AG04450 (cell line): ENCODE measurements around the gene KCNJ12. TPM values are rescaled to one million over a fixed set of nuclear protein-coding genes. Genes with fewer than 3 reads are reported as not detected.
"Not testable (repeated sequence)": the region's sequence is repeated elsewhere in the genome, so short reads cannot be mapped to it uniquely, and the experiment has no call there.

Source experiments
- CTCF ChIA-PET: fragments of 300-600, 350-600 bp; formaldehyde crosslinking; extraction: SDS; loops from one replicate; lab custom pipeline; 2022; ENCODE audit warnings: antibody characterized with exemption, inconsistent platforms; lab: Charles Lee
- POLR2A ChIA-PET: fragments of 350-600 bp; formaldehyde crosslinking; extraction: SDS; loops from one replicate; lab custom pipeline; 2021; ENCODE audit warnings: antibody characterized with exemption, inconsistent platforms; lab: Yijun Ruan, JAX
- DNase-seq: peaks from one replicate; pipeline ENCODE4 v3.0.0-alpha.2; 2011; ENCODE audit warnings: low read depth, low spot score
- H3K27ac ChIP-seq: one replicate; pipeline ENCODE4 v1.5.1; 2012; ENCODE audit warnings: low read depth, low read length, control low read depth
- H3K27me3 ChIP-seq: one replicate; pipeline ENCODE4 v1.6.0; 2012; ENCODE audit warnings: low read length; ENCODE audit not compliant: control insufficient read depth, insufficient read depth
- H3K4me3 ChIP-seq: 2 replicates; pipeline ENCODE4 v1.5.1; 2011; ENCODE audit warnings: mild to moderate bottlenecking, low read depth, low read length, control low read depth
- H3K9me3 ChIP-seq: 2 replicates; pipeline ENCODE4 v1.5.1; 2012; ENCODE audit warnings: low read length; ENCODE audit not compliant: control insufficient read depth, insufficient read depth
- polyA plus RNA-seq: library from polyadenylated mRNA; depleted of rRNA; stranded (reverse); fragments of >200 nt; gene quantifications from 2 replicates; pipeline ENCODE4 v1.2.3, GENCODE V29; 2011
- TF ChIP-seq, protein P1 (sequence below): IDR thresholded peaks from 2 replicates; pipeline ENCODE4 v1.5.1; 2011; ENCODE audit warnings: low read depth, low read length, control low read depth, inconsistent platforms

KCNJ12 gene
- polyA plus RNA-seq, 1 experiment = 0.02 TPM

DNA sequence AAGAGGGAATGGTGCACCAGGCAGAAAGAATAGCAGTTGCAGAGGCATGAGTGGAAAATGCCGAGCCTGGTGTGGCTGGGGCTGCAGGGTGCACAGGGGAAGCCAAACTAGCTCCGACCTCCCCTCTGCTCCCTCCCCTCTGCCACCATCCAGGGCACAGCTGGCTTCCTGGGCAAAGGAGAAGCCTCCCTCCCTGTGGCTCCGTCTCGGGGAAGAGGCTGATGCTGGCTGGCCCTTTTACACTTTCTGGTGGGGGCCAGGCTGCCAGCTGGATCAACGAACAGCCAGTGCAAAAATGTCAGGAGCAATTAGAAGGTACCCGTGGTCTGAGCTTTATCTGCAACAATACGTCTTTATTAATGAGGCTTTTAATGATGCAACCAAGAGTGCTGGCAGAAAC lies 37.1 kb upstream of the KCNJ12 start:
- TF ChIP-seq, protein P1, sequence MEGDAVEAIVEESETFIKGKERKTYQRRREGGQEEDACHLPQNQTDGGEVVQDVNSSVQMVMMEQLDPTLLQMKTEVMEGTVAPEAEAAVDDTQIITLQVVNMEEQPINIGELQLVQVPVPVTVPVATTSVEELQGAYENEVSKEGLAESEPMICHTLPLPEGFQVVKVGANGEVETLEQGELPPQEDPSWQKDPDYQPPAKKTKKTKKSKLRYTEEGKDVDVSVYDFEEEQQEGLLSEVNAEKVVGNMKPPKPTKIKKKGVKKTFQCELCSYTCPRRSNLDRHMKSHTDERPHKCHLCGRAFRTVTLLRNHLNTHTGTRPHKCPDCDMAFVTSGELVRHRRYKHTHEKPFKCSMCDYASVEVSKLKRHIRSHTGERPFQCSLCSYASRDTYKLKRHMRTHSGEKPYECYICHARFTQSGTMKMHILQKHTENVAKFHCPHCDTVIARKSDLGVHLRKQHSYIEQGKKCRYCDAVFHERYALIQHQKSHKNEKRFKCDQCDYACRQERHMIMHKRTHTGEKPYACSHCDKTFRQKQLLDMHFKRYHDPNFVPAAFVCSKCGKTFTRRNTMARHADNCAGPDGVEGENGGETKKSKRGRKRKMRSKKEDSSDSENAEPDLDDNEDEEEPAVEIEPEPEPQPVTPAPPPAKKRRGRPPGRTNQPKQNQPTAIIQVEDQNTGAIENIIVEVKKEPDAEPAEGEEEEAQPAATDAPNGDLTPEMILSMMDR = no peak
- ChIA-PET POLR2A (no interaction called here), CTCF (no interaction called here)
- Histone ChIP-seq H3K27ac (no peak overlapping the region), H3K27me3 (no peaks in the 10 kb centered on the region), H3K9me3 (peaks cover 10% of the 10 kb centered on the region), H3K4me3 (no peak overlapping the region)
- DNase-seq = no peak

DNA sequence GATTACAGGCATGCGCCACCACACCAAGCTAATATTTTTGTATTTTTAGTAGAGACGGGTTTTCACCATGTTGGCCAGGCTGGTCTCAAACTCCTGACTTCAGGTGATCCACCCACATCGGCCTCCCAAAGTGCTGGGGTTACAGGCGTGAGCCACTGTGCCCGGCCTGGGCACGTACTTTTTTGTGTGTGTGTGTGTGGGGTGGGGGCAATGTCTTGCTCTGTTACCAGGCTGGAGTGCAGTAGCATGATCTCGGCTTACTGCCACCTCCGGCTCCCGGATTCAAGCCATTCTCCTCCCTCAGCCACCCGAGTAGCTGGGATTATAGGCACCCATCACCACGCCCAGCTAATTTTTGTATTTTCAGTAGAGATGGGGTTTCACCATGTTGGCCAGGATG lies 36.6 kb upstream of the KCNJ12 start:
- H3K27me3 ChIP-seq, H3K27ac ChIP-seq, CTCF ChIA-PET, POLR2A ChIA-PET, H3K4me3 ChIP-seq, DNase-seq: not testable (repeated sequence)
- peaks cover 10% of the 10 kb centered on the region for H3K9me3 ChIP-seq

DNA sequence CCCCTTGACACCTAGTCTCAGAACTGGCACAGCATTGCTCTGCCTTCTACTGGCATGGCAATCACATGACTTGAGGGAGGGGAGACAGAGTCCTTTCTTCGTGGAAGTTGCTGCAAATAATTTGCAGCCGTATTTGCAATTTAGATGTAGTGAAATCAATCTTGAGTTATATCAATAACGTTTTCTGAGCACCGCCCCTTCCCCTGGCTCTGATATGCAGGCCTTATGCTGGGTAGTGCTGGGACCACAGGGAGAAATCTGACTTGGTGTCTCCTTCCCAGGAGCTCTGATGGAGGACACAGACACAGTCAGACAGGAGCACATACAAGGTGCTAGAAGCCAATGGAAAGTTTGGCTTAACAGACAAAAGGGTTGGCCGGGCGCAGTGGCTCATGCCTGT lies 35.8 kb upstream of the KCNJ12 start:
- POLR2A ChIA-PET, H3K4me3 ChIP-seq, H3K27ac ChIP-seq, DNase-seq, H3K27me3 ChIP-seq, CTCF ChIA-PET: not testable (repeated sequence)
- H3K9me3 ChIP-seq = peaks cover 16% of the 10 kb centered on the region

DNA sequence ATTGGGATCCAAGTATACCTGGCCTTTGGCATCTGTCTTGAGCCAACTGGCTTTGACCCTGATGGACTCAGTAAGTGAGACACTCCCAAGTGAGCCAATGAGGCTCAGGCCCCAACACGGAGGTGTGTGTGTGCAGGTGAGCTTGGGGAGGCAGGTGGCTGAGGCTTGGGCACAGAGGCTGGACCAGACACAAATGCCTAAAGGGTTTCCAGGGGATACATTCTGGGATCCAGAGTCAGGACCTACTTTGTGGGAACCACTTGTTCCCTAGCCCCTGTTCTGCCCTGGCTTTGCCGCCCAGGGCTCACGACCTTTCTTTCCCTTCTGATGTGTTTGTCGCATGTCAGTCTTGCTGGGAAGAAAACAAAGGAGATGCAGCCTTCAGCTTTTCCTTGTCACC lies 34.9 kb upstream of the KCNJ12 start:
- H3K4me3 ChIP-seq, H3K27me3 ChIP-seq, POLR2A ChIA-PET, DNase-seq, H3K27ac ChIP-seq, CTCF ChIA-PET: not testable (repeated sequence)
- H3K9me3 ChIP-seq = peaks cover 16% of the 10 kb centered on the region

DNA sequence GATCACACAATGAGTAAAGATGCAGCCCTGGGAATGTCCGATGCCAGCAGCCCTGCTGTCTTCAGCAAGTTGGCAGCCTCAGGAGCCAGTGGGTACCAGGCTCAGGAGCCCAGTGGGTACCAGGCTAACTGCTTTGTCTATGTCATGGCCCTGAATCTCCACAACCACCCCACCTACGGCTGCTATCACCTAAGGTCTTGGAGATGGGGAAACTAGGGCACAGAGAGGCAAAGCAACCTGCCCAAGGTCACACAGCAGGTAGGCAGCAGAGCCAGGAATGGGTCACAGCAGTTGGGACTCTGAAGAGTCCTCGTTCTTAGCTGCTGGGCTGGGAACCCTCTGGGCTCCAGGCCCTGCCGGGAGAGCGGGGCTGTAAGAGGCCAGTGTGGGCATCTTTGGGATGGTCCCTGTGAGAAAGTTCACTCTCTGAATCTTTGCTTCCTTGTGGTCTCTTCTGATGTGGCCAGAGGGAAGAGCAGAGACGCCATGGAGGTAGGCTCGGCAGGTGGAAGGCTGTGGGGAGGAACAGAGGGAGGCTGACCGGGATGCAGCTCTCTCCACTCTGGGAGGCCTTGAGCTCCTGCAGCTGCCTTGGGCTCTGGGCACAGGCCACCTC lies 34.1 kb upstream of the KCNJ12 start:
- H3K4me3 ChIP-seq, H3K27me3 ChIP-seq, DNase-seq, H3K27ac ChIP-seq, CTCF ChIA-PET, POLR2A ChIA-PET: not testable (repeated sequence)
- peaks cover 16% of the 10 kb centered on the region for H3K9me3 ChIP-seq

DNA sequence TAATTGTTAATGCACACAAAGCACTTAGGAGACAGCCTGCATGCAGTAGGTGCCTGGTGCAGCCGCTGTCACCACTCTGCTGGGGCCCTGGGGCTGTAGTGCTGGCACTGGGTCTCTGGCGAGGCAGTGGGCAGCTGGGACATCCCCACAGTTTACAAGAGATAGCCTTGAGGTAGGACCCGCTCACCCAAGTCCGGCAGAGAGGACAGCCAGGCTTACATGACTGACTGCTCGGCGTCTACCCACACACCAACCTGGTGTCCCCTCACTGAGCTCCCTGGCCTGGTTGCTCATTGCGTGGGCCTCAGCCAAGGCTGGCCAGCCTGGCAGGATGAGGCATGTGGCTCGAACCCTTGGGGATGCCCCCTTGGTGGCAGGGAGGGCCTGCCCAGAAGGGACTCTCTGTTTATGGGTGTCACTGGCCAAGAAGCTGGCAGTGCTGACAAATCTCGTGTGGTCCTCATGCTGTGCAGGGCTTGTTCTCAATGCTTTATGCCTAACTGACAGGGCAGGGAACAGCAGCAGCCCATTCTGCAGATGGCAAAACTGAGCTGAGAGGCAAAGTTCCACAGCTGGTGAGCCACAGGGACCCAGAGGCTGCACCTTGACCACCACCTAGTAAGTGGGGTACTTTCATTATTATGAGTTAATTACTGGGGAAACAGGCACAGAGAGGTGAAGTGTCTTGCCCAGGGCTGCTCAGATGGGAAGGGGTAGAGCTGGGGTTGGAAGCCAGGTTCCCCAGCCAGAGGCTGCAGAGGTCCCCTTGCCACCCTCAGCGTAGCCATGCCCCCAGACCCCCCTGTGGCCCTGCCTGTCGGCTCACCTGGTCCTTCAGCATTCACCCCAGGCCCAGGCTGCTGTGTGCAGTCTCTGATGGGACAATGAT lies 32.9 kb upstream of the KCNJ12 start:
- POLR2A ChIA-PET, H3K4me3 ChIP-seq, DNase-seq, CTCF ChIA-PET, H3K27ac ChIP-seq, H3K27me3 ChIP-seq: not testable (repeated sequence)
- peaks cover 13% of the 10 kb centered on the region; the same call in 1 of the 2 replicates for H3K9me3 ChIP-seq

DNA sequence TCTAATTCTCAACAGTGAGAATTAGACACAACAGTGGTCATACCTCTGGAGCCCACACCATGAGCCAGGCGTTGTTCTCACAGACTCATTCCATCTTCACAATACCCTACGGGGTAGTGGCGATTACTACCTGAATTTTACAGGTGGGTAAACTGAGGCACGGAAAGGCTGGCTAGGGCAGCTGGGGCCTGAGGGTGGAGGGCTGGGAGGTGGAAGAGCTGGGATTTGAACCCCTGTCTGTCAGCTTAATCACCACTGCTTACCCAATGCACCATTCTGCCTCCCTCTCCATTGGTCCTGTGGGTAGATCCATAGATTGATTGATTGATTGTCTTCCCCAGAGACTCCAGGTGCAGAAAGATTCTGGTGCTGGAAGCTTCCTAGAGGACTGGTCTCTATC lies 31.4 kb upstream of the KCNJ12 start:
- H3K4me3 ChIP-seq, H3K27ac ChIP-seq, DNase-seq, CTCF ChIA-PET, H3K27me3 ChIP-seq, POLR2A ChIA-PET, H3K9me3 ChIP-seq: not testable (repeated sequence)

DNA sequence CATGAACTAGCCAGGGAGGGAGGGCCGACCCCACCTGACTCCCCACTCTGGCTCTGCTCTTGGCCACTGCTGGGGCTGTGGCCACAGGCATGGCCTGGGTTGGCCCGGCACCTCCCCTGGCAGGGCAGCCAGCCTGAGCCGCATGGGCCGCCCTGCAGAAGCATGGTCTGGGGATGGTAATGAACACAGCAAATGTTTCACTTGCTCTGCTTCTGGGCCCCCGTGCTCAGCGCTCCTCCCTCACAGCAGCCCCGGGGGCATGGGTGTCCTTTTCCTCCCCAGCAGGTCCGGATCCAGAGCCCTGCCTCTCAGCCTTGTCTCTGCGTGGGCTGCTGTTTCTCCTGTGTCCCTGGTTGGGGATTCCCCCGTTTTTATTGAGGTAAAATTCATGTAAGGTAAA lies 30.9 kb upstream of the KCNJ12 start:
- POLR2A ChIA-PET = interaction anchor here (0.6 kb wide), 1 partner anchor 144 kb away, joined by 3 read pairs; no protein-coding TSS in a partner anchor
- CTCF ChIA-PET = no interaction called here
- peaks cover 9% of the 10 kb centered on the region; the same call in 1 of the 2 replicates for H3K9me3 ChIP-seq
- H3K27ac ChIP-seq = no peak overlapping the region
- no peaks in the 10 kb centered on the region for H3K27me3 ChIP-seq
- no peak overlapping the region for H3K4me3 ChIP-seq
- no peak for DNase-seq
- TF ChIP-seq, protein P1 = no peak

DNA sequence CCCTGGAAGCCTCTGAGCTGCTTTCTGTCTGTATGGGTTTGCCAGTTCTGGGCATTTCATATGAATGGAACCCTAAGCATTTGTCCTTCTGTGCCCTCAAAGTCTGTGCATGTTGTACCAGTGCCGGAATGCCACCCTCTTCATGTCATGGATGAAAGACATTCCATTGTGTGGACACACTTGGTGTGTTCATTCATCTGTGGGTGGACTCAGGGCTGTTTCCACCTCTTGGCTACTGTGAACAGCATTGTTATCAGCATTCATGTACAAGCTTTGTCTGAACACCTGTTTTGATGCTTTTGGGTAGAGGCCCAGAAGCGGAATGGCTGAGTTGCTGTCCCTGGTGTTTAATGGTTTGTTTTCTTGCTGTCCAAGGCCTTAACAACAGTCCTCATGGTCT lies 30.1 kb upstream of the KCNJ12 start:
- H3K27ac ChIP-seq, H3K9me3 ChIP-seq, H3K27me3 ChIP-seq, CTCF ChIA-PET, DNase-seq, H3K4me3 ChIP-seq: not testable (repeated sequence)
- POLR2A ChIA-PET = interaction anchor here (0.6 kb wide), 1 partner anchor 143 kb away, joined by 3 read pairs; no protein-coding TSS in a partner anchor

DNA sequence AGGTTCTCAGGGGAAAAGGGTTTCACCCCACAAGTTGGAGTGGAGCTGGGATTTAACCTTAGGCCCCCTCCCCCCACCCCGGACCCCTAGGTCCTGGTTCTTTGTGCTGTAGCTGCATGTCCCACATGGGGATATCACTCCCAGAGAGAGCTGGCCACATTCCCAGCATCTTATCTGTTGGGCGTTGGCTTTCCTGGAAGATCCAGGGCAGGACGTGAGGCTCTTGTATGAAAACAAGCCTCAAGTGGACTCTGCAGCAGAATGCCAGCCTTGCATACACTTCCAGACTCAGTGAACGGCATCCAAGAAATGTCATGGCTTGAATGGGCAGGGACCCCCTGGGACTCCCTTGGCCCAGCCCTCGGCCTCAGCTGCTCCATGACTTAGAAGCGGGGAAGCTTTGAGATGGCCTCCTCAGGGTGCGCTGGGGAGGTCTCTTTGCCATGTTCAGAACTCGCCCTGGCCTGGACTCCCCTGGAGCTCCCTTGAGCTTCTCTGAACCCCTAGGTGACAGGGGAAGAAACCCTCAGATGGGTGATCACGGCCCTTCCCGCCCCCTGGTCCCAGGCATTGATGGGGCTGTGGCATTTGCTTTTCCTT lies 29.4 kb upstream of the KCNJ12 start:
- CTCF ChIA-PET, H3K9me3 ChIP-seq, H3K4me3 ChIP-seq, DNase-seq, H3K27ac ChIP-seq, H3K27me3 ChIP-seq, POLR2A ChIA-PET: not testable (repeated sequence)
